Thoracic aorta (tissue), 2 donors: Measurements from ENCODE around the gene BRMS1. TPM values are rescaled to one million over a fixed set of nuclear protein-coding genes. Genes with fewer than 3 reads are reported as not detected.

Experiments
- ATAC-seq: fragments of 150-250 bp; one replicate; pipeline ENCODE4 v1.8.0; 2017; ENCODE audit warnings: low read depth; ENCODE audit not compliant: insufficient number of reproducible peaks, low FRiP score
- DNase-seq: peaks from one replicate; pipeline ENCODE4 v3.0.0-alpha.2; 2020; ENCODE audit warnings: low spot score
- H3K27ac ChIP-seq, 2 donors: fragments of 200-600 bp; sonication (generic); 1 replicate in 1 of 2; 2 replicates in 1 of 2; pipeline ENCODE4 v1.5.1; 2016; ENCODE audit warnings: mild to moderate bottlenecking in 2 of 2, moderate library complexity in 2 of 2
- H3K27me3 ChIP-seq: fragments of 200-600 bp; sonication (generic); replicated peaks from 2 replicates; pipeline ENCODE4 v1.6.0; 2016; ENCODE audit warnings: mild to moderate bottlenecking; ENCODE audit not compliant: insufficient read depth
- H3K36me3 ChIP-seq: fragments of 200-600 bp; sonication (generic); one replicate; pipeline ENCODE4 v1.5.1; 2016
- H3K4me1 ChIP-seq, 2 donors: fragments of 200-600 bp; sonication (generic); 1 replicate in 1 of 2; 2 replicates in 1 of 2; pipeline versions ENCODE4 v1.5.1 to v1.6.0; 2016; ENCODE audit warnings: low read depth in 2 of 2, mild to moderate bottlenecking in 1 of 2; ENCODE audit not compliant: control insufficient read depth in 1 of 2
- H3K4me3 ChIP-seq: fragments of 200-600 bp; sonication (generic); 2 replicates; pipeline ENCODE4 v1.5.1; 2016; ENCODE audit warnings: mild to moderate bottlenecking
- H3K9me3 ChIP-seq: fragments of 200-600 bp; sonication (generic); 2 replicates; pipeline ENCODE4 v1.5.1; 2016
- CTCF ChIP-seq: fragments of 200-600 bp; sonication (generic); IDR thresholded peaks from one replicate; pipeline ENCODE4 v1.5.1; 2019; ENCODE audit warnings: antibody characterized with exemption
- total RNA-seq, 2 donors: library from RNA; depleted of rRNA; stranded (reverse); fragments of >200 nt; gene quantifications; one replicate each; pipeline versions ENCODE4 v1.1.0 to v1.2.3, GENCODE V29; 2016

Gene BRMS1
- total RNA-seq, 2 donors from 2014 or later = 35.0 to 48.1 TPM

GRCh38 chr11:66302656-66303055, 42.2 kb downstream of the BRMS1 start:
- DNase-seq = no peak
- Histone ChIP-seq H3K36me3 (no peaks in the 10 kb centered on the region), H3K9me3 (no peaks in the 10 kb centered on the region)

GRCh38 chr11:66299186-66299585, 45.7 kb downstream of the BRMS1 start:
- no peak for ATAC-seq
- no peaks in the 10 kb centered on the region for H3K9me3 ChIP-seq
- no peaks in the 10 kb centered on the region for H3K27me3 ChIP-seq
- H3K27ac ChIP-seq = no peak overlapping the region
- no peaks in the 10 kb centered on the region for H3K4me1 ChIP-seq
- TF ChIP-seq CTCF = no peak
- H3K4me3 ChIP-seq = no peak overlapping the region
- no peak for DNase-seq
- H3K36me3 ChIP-seq = no peaks in the 10 kb centered on the region

More at GRCh38 chr11:66302656-66303055, 42.2 kb downstream of the BRMS1 start:
- TF ChIP-seq CTCF = no peak
- H3K4me3 ChIP-seq = no peak overlapping the region
- H3K27ac ChIP-seq = no peak overlapping the region
- ATAC-seq = no peak
- H3K4me1 ChIP-seq = no peaks in the 10 kb centered on the region
- no peaks in the 10 kb centered on the region for H3K27me3 ChIP-seq

- ATAC-seq = no peak
- no peak for DNase-seq
- Histone ChIP-seq H3K4me1 (no peaks in the 10 kb centered on the region), H3K27ac (no peak overlapping the region), H3K27me3 (no peaks in the 10 kb centered on the region), H3K36me3 (no peaks in the 10 kb centered on the region), H3K4me3 (no peak overlapping the region), H3K9me3 (no peaks in the 10 kb centered on the region)
- TF ChIP-seq CTCF = no peak
Observed at GRCh38 chr11:66297610-66298009, 47.3 kb downstream of the BRMS1 start.

- ATAC-seq (no peak), DNase-seq (no peak)
- H3K36me3 ChIP-seq = no peaks in the 10 kb centered on the region
- H3K4me3 ChIP-seq = no peak overlapping the region
- no peak for TF ChIP-seq CTCF
- no peaks in the 10 kb centered on the region for H3K27me3 ChIP-seq
- H3K9me3 ChIP-seq = no peaks in the 10 kb centered on the region
- peaks cover 8 to 16% of the 10 kb centered on the region in 2 donors for H3K4me1 ChIP-seq
- no peak overlapping the region for H3K27ac ChIP-seq
Observed at GRCh38 chr11:66294626-66295620, 50.0 kb downstream of the BRMS1 start.

- H3K4me3 ChIP-seq = no peak overlapping the region
- TF ChIP-seq CTCF = no peak
- no peak overlapping the region for H3K27ac ChIP-seq
- no peaks in the 10 kb centered on the region for H3K36me3 ChIP-seq
- ATAC-seq = no peak
- no peak for DNase-seq
- peaks cover 12 to 20% of the 10 kb centered on the region in 2 donors for H3K4me1 ChIP-seq
- H3K27me3 ChIP-seq = no peaks in the 10 kb centered on the region
- no peaks in the 10 kb centered on the region for H3K9me3 ChIP-seq
Observed at GRCh38 chr11:66293777-66294625, 50.9 kb downstream of the BRMS1 start.
